CMK (cell line): ENCODE results near the gene TNFSF8.

ENCODE experiments used
- DNase-seq: peaks from one replicate; pipeline ENCODE4 v3.0.0-alpha.2; 2010; ENCODE audit warnings: low read depth

The TNFSF8 gene

GRCh38 chr9:114930056-114930812 is at the start of gene TNFSF8:
Gene TNFSF8 (minus strand): TSS chr9:114930591. CDS start chr9:114930303, 288 bp downstream.
- DNase-seq: no peak

- DNase-seq: no peak
These were observed 42.8 kb upstream of the TNFSF8 start for GRCh38 chr9:114973216-114973615.

- DNase-seq: no peak
These were observed 42.2 kb upstream of the TNFSF8 start for GRCh38 chr9:114972510-114973136.

GRCh38 chr9:114969269-114969668 is 38.9 kb upstream of the TNFSF8 start:
- no peak for DNase-seq

GRCh38 chr9:114968671-114969070 is 38.3 kb upstream of the TNFSF8 start:
- DNase-seq: no peak

- DNase-seq: no peak
These were observed 35.2 kb upstream of the TNFSF8 start for GRCh38 chr9:114965564-114965963.

- DNase-seq: no peak
These were observed 32.4 kb upstream of the TNFSF8 start for GRCh38 chr9:114962809-114963208.

GRCh38 chr9:114960276-114960675 is 29.9 kb upstream of the TNFSF8 start:
- no peak for DNase-seq

GRCh38 chr9:114958844-114959235 is 28.4 kb upstream of the TNFSF8 start:
- no peak for DNase-seq

- DNase-seq: no peak
These were observed 27.8 kb upstream of the TNFSF8 start for GRCh38 chr9:114958021-114958843.

GRCh38 chr9:114957558-114957957 is 27.2 kb upstream of the TNFSF8 start:
- no peak for DNase-seq

- no peak for DNase-seq
These were observed 24.7 kb upstream of the TNFSF8 start for GRCh38 chr9:114954956-114955582.

- DNase-seq: no peak
These were observed 23.6 kb upstream of the TNFSF8 start for GRCh38 chr9:114953959-114954358.

GRCh38 chr9:114953046-114953445 is 22.7 kb upstream of the TNFSF8 start:
- DNase-seq: no peak

- no peak for DNase-seq
These were observed 20.4 kb upstream of the TNFSF8 start for GRCh38 chr9:114950761-114951160.

- no peak for DNase-seq
These were observed 16.7 kb upstream of the TNFSF8 start for GRCh38 chr9:114947058-114947457.

GRCh38 chr9:114945616-114946412 is 15.4 kb upstream of the TNFSF8 start:
- peak; percentile 58 for DNase-seq

GRCh38 chr9:114941376-114941775 is 11.0 kb upstream of the TNFSF8 start:
- DNase-seq: no peak

- no peak for DNase-seq
These were observed 8.5 kb upstream of the TNFSF8 start for GRCh38 chr9:114938687-114939575.

- no peak for DNase-seq
These were observed 7.1 kb upstream of the TNFSF8 start for GRCh38 chr9:114937516-114937915.
